ENCODE measurements around the gene TTC23L.

TTC23L gene

DNA sequence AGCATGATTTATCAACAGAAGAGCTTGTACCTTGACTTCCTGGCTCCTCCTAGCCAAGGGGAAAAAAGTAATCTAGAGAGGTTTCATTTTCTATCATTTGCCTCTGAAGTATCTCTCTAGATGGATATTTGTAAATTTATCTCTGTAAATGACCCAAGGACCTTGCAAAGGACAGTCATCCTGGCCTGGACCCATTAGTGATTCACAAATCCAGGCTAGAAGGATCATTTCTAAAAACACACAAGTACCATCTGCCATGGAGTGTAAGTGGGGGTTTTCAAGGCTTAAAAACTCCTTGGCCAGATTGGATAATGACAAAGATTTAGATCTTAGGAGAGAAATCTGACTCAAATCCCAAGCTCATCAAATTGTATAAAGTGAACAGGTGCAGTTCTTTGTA lies 8.1 kb downstream of the TTC23L start:
- Histone ChIP-seq H3K36me3 (ENCODE audit: control insufficient read depth in 5 of 5, insufficient read depth in 5 of 5, low read length in 5 of 5) (no peaks in the 10 kb centered on the region), H3K4me1 (ENCODE audit: control insufficient read depth in 5 of 5, insufficient read depth in 5 of 5, low read length in 5 of 5) (no peaks in the 10 kb centered on the region), H3K4me3 (ENCODE audit: low read depth in 1 of 5, low read length in 5 of 5) (no peak overlapping the region), H3K27me3 (ENCODE audit: control insufficient read depth in 5 of 5, insufficient read depth in 4 of 5, low read length in 5 of 5) (no peaks in the 10 kb centered on the region), H3K9ac (ENCODE audit: low read length in 5 of 5) (no peak overlapping the region), H3K27ac (ENCODE audit: low read depth, low read length) (no peak overlapping the region), H3K9me3 (ENCODE audit: control insufficient read depth in 5 of 5, low read length in 5 of 5) (no peaks in the 10 kb centered on the region)

DNA sequence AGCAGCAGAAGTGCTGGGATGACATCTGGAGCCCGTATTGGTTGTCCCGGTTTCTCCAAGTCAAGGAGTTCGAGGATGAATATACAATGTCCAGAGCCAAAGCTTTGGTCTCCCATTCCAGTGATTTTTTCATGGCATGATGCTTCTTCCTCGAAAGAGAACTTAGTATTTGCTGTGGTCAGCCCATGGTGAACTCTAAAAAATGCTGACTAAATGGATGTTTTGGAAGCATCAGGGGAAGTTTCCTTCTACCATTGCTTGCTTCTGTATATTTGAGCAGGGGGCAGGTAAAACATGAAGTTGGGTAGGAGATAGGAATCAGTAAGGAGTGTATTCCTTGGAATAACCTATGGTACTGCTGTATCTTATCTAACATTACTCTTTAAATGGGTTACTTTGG lies 8.6 kb downstream of the TTC23L start:
- Histone ChIP-seq H3K27ac (ENCODE audit: low read depth, low read length) (no peak overlapping the region), H3K4me3 (ENCODE audit: low read depth in 1 of 5, low read length in 5 of 5) (no peak overlapping the region), H3K9ac (ENCODE audit: low read length in 5 of 5) (no peak overlapping the region), H3K36me3 (ENCODE audit: control insufficient read depth in 5 of 5, insufficient read depth in 5 of 5, low read length in 5 of 5) (no peaks in the 10 kb centered on the region), H3K4me1 (ENCODE audit: control insufficient read depth in 5 of 5, insufficient read depth in 5 of 5, low read length in 5 of 5) (no peaks in the 10 kb centered on the region), H3K9me3 (ENCODE audit: control insufficient read depth in 5 of 5, low read length in 5 of 5) (no peaks in the 10 kb centered on the region), H3K27me3 (ENCODE audit: control insufficient read depth in 5 of 5, insufficient read depth in 4 of 5, low read length in 5 of 5) (no peaks in the 10 kb centered on the region)

- Histone ChIP-seq H3K4me1 (ENCODE audit: control insufficient read depth in 5 of 5, insufficient read depth in 5 of 5, low read length in 5 of 5) (no peaks in the 10 kb centered on the region), H3K9ac (ENCODE audit: low read length in 5 of 5) (no peak overlapping the region), H3K36me3 (ENCODE audit: control insufficient read depth in 5 of 5, insufficient read depth in 5 of 5, low read length in 5 of 5) (no peaks in the 10 kb centered on the region), H3K4me3 (ENCODE audit: low read depth in 1 of 5, low read length in 5 of 5) (no peak overlapping the region), H3K27ac (ENCODE audit: low read depth, low read length) (no peak overlapping the region), H3K27me3 (ENCODE audit: control insufficient read depth in 5 of 5, insufficient read depth in 4 of 5, low read length in 5 of 5) (no peaks in the 10 kb centered on the region), H3K9me3 (ENCODE audit: control insufficient read depth in 5 of 5, low read length in 5 of 5) (no peaks in the 10 kb centered on the region)
These were observed 9.3 kb downstream of the TTC23L start for GRCh38 chr5:34848230-34848629.

- Histone ChIP-seq H3K36me3 (ENCODE audit: control insufficient read depth in 5 of 5, insufficient read depth in 5 of 5, low read length in 5 of 5) (no peaks in the 10 kb centered on the region), H3K27me3 (ENCODE audit: control insufficient read depth in 5 of 5, insufficient read depth in 4 of 5, low read length in 5 of 5) (no peaks in the 10 kb centered on the region), H3K9me3 (ENCODE audit: control insufficient read depth in 5 of 5, low read length in 5 of 5) (no peaks in the 10 kb centered on the region), H3K4me3 (ENCODE audit: low read depth in 1 of 5, low read length in 5 of 5) (no peak overlapping the region), H3K4me1 (ENCODE audit: control insufficient read depth in 5 of 5, insufficient read depth in 5 of 5, low read length in 5 of 5) (no peaks in the 10 kb centered on the region), H3K9ac (ENCODE audit: low read length in 5 of 5) (no peak overlapping the region), H3K27ac (ENCODE audit: low read depth, low read length) (no peak overlapping the region)
These were observed 10.3 kb downstream of the TTC23L start for GRCh38 chr5:34849253-34849652.

- no peaks in the 10 kb centered on the region for H3K27me3 ChIP-seq (ENCODE audit: control insufficient read depth in 5 of 5, insufficient read depth in 4 of 5, low read length in 5 of 5)
- H3K9ac ChIP-seq (ENCODE audit: low read length in 5 of 5), result no peak overlapping the region
- no peaks in the 10 kb centered on the region for H3K36me3 ChIP-seq (ENCODE audit: control insufficient read depth in 5 of 5, insufficient read depth in 5 of 5, low read length in 5 of 5)
- no peak overlapping the region for H3K4me3 ChIP-seq (ENCODE audit: low read depth in 1 of 5, low read length in 5 of 5)
- no peaks in the 10 kb centered on the region for H3K4me1 ChIP-seq (ENCODE audit: control insufficient read depth in 5 of 5, insufficient read depth in 5 of 5, low read length in 5 of 5)
- H3K9me3 ChIP-seq (ENCODE audit: control insufficient read depth in 5 of 5, low read length in 5 of 5), result no peaks in the 10 kb centered on the region
- H3K27ac ChIP-seq (ENCODE audit: low read depth, low read length), result no peak overlapping the region
These were observed 15.7 kb downstream of the TTC23L start for GRCh38 chr5:34854459-34855174.

DNA sequence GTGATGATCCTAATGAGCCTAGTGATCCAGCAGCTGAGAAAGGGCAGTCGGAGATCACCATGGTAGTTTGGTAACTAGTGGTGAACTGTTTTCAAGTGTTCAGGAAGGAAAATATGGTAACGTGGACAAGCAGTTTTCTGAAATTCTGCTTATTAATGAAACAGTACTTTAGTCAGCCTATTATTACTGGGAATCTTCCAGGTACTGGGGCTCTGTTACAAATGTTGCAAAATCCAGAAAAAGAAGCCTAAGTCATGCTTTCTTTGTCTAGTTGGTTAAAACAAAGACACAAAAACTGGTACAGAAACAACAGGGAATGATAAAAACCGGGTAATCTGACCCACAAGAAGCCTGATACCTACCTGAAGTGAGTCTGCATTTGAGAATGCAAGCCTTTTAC lies 18.2 kb downstream of the TTC23L start:
- H3K36me3 ChIP-seq (ENCODE audit: control insufficient read depth in 5 of 5, insufficient read depth in 5 of 5, low read length in 5 of 5), result no peaks in the 10 kb centered on the region
- no peaks in the 10 kb centered on the region for H3K27me3 ChIP-seq (ENCODE audit: control insufficient read depth in 5 of 5, insufficient read depth in 4 of 5, low read length in 5 of 5)
- no peaks in the 10 kb centered on the region for H3K4me1 ChIP-seq (ENCODE audit: control insufficient read depth in 5 of 5, insufficient read depth in 5 of 5, low read length in 5 of 5)
- H3K27ac ChIP-seq (ENCODE audit: low read depth, low read length), result no peak overlapping the region
- H3K9me3 ChIP-seq (ENCODE audit: control insufficient read depth in 5 of 5, low read length in 5 of 5), result no peaks in the 10 kb centered on the region
- no peak overlapping the region for H3K9ac ChIP-seq (ENCODE audit: low read length in 5 of 5)
- H3K4me3 ChIP-seq (ENCODE audit: low read depth in 1 of 5, low read length in 5 of 5), result no peak overlapping the region

GRCh38 chr5:34857894-34858293 lies 18.9 kb downstream of the TTC23L start:
- H3K9ac ChIP-seq (ENCODE audit: low read length in 5 of 5), result no peak overlapping the region
- H3K9me3 ChIP-seq (ENCODE audit: control insufficient read depth in 5 of 5, low read length in 5 of 5), result no peaks in the 10 kb centered on the region
- no peaks in the 10 kb centered on the region for H3K27me3 ChIP-seq (ENCODE audit: control insufficient read depth in 5 of 5, insufficient read depth in 4 of 5, low read length in 5 of 5)
- H3K36me3 ChIP-seq (ENCODE audit: control insufficient read depth in 5 of 5, insufficient read depth in 5 of 5, low read length in 5 of 5), result no peaks in the 10 kb centered on the region
- H3K4me1 ChIP-seq (ENCODE audit: control insufficient read depth in 5 of 5, insufficient read depth in 5 of 5, low read length in 5 of 5), result peaks cover 0 to 4% (median 0%) of the 10 kb centered on the region in 5 donors
- H3K4me3 ChIP-seq (ENCODE audit: low read depth in 1 of 5, low read length in 5 of 5), result no peak overlapping the region
- H3K27ac ChIP-seq (ENCODE audit: low read depth, low read length), result no peak overlapping the region

GRCh38 chr5:34858790-34859189 lies 19.8 kb downstream of the TTC23L start:
- Histone ChIP-seq H3K9ac (ENCODE audit: low read length in 5 of 5) (no peak overlapping the region), H3K27me3 (ENCODE audit: control insufficient read depth in 5 of 5, insufficient read depth in 4 of 5, low read length in 5 of 5) (no peaks in the 10 kb centered on the region), H3K4me1 (ENCODE audit: control insufficient read depth in 5 of 5, insufficient read depth in 5 of 5, low read length in 5 of 5) (peaks cover 0 to 13% (median 8%) of the 10 kb centered on the region in 5 donors), H3K9me3 (ENCODE audit: control insufficient read depth in 5 of 5, low read length in 5 of 5) (no peaks in the 10 kb centered on the region), H3K4me3 (ENCODE audit: low read depth in 1 of 5, low read length in 5 of 5) (no peak overlapping the region), H3K27ac (ENCODE audit: low read depth, low read length) (no peak overlapping the region), H3K36me3 (ENCODE audit: control insufficient read depth in 5 of 5, insufficient read depth in 5 of 5, low read length in 5 of 5) (no peaks in the 10 kb centered on the region)

DNA sequence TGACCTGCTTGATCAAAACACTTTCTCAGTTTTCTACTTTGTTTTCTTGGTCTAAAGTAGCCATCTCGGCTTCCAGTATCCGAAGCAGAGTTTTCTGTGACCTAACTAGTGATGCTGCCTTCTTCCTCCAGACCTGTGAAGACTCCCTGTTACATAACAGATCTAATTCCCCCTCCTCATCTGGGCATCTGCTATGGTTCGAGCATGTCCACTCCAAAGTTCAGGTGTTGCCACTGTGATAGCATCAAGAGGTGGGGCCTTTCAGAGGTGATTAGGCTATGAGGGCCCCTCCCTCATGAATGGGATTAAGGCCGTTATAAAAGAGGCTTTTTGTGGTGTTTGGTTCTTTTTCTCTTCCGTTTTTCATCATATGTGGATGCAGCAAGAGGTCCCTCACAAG lies 20.3 kb downstream of the TTC23L start:
- Histone ChIP-seq H3K9ac (ENCODE audit: low read length in 5 of 5) (no peak overlapping the region), H3K27me3 (ENCODE audit: control insufficient read depth in 5 of 5, insufficient read depth in 4 of 5, low read length in 5 of 5) (no peaks in the 10 kb centered on the region), H3K4me3 (ENCODE audit: low read depth in 1 of 5, low read length in 5 of 5) (no peak overlapping the region), H3K36me3 (ENCODE audit: control insufficient read depth in 5 of 5, insufficient read depth in 5 of 5, low read length in 5 of 5) (no peaks in the 10 kb centered on the region), H3K9me3 (ENCODE audit: control insufficient read depth in 5 of 5, low read length in 5 of 5) (no peaks in the 10 kb centered on the region), H3K4me1 (ENCODE audit: control insufficient read depth in 5 of 5, insufficient read depth in 5 of 5, low read length in 5 of 5) (peaks cover 0 to 17% (median 12%) of the 10 kb centered on the region in 5 donors), H3K27ac (ENCODE audit: low read depth, low read length) (no peak overlapping the region)

DNA sequence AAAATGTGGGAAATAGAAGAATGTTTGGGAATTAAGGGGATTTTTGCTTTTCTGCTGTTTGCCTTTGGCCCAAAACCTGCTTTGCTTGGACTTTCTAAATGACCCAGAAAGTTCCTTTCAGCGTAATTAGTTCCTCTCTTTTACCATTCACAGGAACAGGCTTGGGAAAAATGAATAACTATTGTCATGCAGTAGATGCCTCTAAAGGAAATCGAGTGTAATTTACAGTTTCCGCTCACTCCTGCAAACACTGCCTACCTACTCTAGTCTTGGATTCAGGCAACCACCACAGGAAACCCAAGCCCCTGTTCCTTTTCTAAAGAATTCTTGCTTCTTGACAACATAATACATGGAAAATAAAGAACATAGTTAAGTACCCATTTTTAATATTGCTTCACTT lies 25.0 kb downstream of the TTC23L start:
- Histone ChIP-seq H3K27ac (ENCODE audit: low read depth, low read length) (no peak overlapping the region), H3K4me1 (ENCODE audit: control insufficient read depth in 5 of 5, insufficient read depth in 5 of 5, low read length in 5 of 5) (peaks cover 0 to 19% (median 13%) of the 10 kb centered on the region in 5 donors), H3K27me3 (ENCODE audit: control insufficient read depth in 5 of 5, insufficient read depth in 4 of 5, low read length in 5 of 5) (no peaks in the 10 kb centered on the region), H3K9ac (ENCODE audit: low read length in 5 of 5) (no peak overlapping the region), H3K4me3 (ENCODE audit: low read depth in 1 of 5, low read length in 5 of 5) (no peak overlapping the region), H3K9me3 (ENCODE audit: control insufficient read depth in 5 of 5, low read length in 5 of 5) (no peaks in the 10 kb centered on the region), H3K36me3 (ENCODE audit: control insufficient read depth in 5 of 5, insufficient read depth in 5 of 5, low read length in 5 of 5) (no peaks in the 10 kb centered on the region)
